ENCODE measurements around the gene SF3B3.
"Not testable (repeated sequence)": the region's sequence is repeated elsewhere in the genome, so short reads cannot be mapped to it uniquely, and the experiment has no call there.

Gene SF3B3

GRCh38 chr16:70568601-70569237, 45.1 kb downstream of the SF3B3 start:
- DNase-seq (ENCODE audit: low spot score): no peak

GRCh38 chr16:70569752-70570151, 46.1 kb downstream of the SF3B3 start:
- no peak for DNase-seq (ENCODE audit: low spot score)

DNA sequence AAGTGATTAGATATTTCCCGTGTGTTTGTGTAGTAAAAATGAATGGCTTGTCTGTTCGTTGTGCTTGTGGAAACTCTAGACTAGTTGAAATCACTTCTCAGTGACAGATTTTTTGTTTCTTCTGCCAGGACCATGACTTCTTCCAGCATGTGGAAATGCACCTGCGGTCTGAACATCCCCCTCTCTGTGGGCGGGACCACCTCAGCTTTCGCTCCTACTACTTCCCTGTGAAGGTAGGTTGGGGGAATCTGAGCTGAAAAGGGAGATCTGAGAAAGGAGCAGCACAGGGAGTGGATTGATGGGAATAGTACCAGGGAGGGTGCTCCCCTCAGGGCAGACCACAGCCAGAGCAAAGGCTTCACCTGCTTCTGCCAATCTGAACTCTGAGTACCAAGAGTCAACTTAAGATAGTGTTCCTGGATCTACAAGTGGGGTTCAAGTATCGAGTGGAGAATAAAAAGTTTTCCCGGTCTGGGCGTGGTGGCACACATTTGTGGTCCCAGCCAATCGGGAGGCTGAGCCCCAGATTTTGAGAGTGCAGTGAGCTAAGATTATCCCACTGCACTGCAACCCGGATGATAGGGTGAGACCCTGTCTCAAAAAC, 47.5 kb downstream of the SF3B3 start:
- DNase-seq (ENCODE audit: low spot score): no peak

- DNase-seq (ENCODE audit: low spot score): no peak
These were observed 48.0 kb downstream of the SF3B3 start for GRCh38 chr16:70571623-70572022.

GRCh38 chr16:70572050-70572925, 48.7 kb downstream of the SF3B3 start:
- DNase-seq (ENCODE audit: low spot score): no peak

DNA sequence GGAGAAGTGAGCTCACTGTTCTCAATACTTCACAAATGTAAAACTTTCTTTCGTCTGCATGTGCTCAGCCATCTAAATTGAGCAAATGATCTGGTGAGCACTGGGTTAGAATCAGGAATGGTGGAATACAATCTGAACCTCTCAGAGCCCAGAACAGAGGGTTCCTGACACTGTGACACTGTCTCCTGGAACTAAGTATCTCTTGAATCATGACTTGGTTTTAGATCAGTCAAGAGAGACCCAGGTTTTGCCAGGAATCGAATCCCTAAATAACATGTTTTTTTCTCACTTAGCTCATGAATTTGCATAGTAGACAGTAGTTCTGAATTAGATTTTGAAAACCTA, 49.3 kb downstream of the SF3B3 start:
- no peak for DNase-seq (ENCODE audit: low spot score)

DNA sequence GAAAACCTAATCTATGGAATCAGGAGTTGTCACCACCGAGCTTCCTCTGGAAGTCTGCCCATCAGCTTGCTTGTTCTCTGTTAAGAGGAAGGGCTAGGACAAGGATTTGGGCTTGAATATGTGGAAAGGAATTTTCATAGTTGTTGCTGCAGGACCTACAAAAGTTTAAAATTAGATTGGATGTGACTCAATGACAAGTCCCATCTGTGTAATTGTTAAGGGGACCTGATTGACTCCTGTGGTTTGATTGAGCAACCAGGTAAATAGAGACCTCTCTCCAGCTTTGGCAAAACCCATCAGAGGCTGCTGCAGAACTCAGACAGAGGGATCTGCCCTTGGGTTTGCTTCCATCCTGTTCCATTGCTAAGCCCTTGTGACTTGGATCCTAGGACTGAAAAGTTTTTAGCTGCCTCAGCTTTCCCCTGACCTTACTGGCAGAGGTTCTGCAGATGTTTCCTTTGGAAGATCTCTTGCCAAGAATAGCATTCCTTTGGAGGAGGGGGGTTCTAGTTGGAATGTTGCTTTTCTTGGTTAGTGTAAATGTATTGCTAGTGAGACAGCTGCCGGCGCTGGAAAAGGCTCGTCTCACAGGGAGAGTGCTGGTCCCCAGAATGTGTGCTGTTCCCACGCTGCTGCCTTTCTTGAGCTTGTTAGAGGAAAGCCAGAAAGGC, 50.0 kb downstream of the SF3B3 start:
- peak; percentile 64 for DNase-seq (ENCODE audit: low spot score)

GRCh38 chr16:70574595-70575271, 51.1 kb downstream of the SF3B3 start:
- no peak for DNase-seq (ENCODE audit: low spot score)

GRCh38 chr16:70575376-70575775, 51.8 kb downstream of the SF3B3 start:
- no peak for DNase-seq (ENCODE audit: low spot score)

DNA sequence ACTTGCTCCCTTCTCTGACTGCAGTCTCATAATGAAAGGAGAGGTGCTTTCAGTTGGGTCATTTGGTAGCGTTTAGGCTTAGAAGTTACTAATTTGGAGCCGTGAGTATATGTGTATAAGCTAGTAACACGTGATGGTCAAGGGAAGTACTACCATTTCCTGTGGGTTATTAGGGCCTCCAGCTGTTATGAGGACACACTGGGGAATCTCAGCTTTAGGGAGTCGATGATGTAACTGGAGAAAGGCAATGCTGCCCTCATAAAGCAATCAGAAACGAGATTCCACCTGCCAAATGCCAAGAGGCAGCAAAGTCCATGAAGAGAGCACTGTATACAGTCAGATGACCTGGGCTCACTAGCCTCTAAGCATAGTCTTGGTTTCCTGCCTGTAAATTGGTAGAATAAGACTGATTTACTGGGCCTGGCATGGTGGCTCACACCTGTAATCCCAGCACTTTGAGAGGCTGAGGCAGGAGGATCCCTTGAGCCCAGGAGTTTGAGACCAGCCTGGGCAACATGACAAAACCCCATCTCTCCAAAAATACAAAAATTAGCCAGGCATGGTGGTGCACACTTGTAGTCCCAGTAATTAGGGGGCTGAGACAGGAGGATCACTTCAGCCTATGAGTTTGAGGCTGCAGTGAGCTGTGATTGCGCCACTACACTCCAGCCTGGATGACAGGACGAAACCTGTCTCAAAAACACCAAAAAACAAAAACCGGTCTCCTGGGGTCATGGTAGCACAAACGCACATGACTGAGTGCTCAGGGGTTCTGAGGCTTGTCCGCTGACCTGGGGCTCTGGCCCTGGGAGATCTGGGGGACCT, 53.0 kb downstream of the SF3B3 start:
- DNase-seq (ENCODE audit: low spot score): peak; percentile 69

- DNase-seq (ENCODE audit: low spot score): peak; percentile 68
These were observed 53.7 kb downstream of the SF3B3 start for GRCh38 chr16:70577256-70577698.

DNA sequence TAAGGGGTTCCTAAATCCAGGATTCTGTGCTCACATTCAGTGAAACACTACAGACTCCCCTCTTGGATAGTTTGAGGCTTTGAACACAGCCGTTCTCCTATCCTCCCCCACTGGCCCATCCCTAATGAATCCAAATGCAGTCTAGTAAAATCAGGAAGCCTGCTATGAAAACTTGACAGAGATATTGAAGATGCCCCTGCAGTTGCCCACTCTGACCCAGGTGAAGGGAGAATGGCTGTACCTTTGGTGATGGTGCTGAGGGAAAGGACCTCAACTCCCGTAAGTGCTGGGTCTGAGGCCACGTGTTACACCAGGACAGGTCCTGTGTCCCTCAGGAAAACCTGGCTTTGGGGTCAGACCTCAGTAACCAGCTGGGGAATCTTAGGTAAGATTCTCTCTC, 54.4 kb downstream of the SF3B3 start:
- no peak for DNase-seq (ENCODE audit: low spot score)

DNA sequence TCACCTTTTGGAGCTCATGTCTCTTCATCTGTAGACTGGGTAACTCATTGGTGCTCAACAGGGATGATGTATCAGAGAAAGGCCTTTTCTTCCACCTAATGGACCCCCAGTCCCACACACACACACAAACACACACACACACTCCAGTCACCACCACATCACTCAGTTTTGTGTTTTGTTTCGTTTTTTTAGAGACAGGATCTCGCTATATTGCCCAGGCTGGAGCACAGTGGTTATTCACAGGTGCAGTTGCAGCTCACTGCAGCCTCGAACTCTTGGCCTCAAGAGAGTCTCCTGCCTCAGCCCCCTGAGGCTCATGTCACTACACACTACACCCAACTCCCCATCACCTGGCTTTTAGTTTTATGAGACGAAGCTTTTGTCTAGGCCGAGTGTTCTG, 55.6 kb downstream of the SF3B3 start:
- no peak for DNase-seq (ENCODE audit: low spot score)

GRCh38 chr16:70579648-70580630, 56.3 kb downstream of the SF3B3 start:
- no peak for DNase-seq (ENCODE audit: low spot score)

GRCh38 chr16:70582280-70582978, 58.8 kb downstream of the SF3B3 start:
- no peak for DNase-seq (ENCODE audit: low spot score)

- no peak for DNase-seq (ENCODE audit: low spot score)
These were observed 63.1 kb downstream of the SF3B3 start for GRCh38 chr16:70586731-70587130.

GRCh38 chr16:70588565-70588964, 64.9 kb downstream of the SF3B3 start:
- DNase-seq (ENCODE audit: low spot score): no peak

DNA sequence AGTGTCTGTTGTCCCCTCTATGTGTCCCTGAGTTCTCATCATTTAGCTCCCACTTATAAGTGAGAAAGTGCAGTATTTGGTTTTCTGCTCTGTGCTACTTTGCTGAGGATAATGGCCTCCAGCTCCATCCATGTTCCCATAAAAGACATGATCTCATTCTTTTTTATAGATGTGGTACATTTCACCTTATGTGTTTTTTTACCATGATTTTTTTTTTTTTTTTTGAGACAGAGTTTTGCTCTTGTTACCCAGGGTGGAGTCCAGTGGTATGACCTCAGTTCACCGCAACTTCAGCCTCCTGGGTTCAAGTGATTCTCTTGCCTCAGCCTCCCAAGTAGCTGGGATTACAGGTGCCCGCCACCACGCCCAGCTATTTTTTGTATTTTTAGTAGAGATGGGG, 65.8 kb downstream of the SF3B3 start:
- DNase-seq (ENCODE audit: low spot score): not testable (repeated sequence)

GRCh38 chr16:70589998-70590471, 66.4 kb downstream of the SF3B3 start:
- no peak for DNase-seq (ENCODE audit: low spot score)
